Activated T-cell treated with anti-CD3 and anti-CD28 coated beads for 4 hours (primary cell): ENCODE data around the gene SLC44A1.

ENCODE experiments used
- DNase-seq: peaks from one replicate; pipeline ENCODE4 v3.0.0-alpha.2; 2020

The SLC44A1 gene

GRCh38 chr9:105485131-105485530 lies 240.7 kb downstream of the SLC44A1 start:
- DNase-seq, result no peak
